Stimulated activated CD8-positive, alpha-beta memory T cell treated with anti-CD3 and anti-CD28 coated beads, Interleukin-7, amount 100 ng/mL, for 48 hours (primary cell): ENCODE results near the gene PRKAR1B.

Source experiments
- DNase-seq, 2 donors: peaks; one replicate each; pipeline ENCODE4 v3.0.0-alpha.2; 2020; ENCODE audit warnings: low read depth in 1 of 2; ENCODE audit errors: extremely low read depth in 1 of 2

The PRKAR1B gene

GRCh38 chr7:514651-515598 is 212.2 kb downstream of the PRKAR1B start:
- DNase-seq: no peak

- DNase-seq: no peak
Observed at GRCh38 chr7:514242-514641, 212.8 kb downstream of the PRKAR1B start.

DNA sequence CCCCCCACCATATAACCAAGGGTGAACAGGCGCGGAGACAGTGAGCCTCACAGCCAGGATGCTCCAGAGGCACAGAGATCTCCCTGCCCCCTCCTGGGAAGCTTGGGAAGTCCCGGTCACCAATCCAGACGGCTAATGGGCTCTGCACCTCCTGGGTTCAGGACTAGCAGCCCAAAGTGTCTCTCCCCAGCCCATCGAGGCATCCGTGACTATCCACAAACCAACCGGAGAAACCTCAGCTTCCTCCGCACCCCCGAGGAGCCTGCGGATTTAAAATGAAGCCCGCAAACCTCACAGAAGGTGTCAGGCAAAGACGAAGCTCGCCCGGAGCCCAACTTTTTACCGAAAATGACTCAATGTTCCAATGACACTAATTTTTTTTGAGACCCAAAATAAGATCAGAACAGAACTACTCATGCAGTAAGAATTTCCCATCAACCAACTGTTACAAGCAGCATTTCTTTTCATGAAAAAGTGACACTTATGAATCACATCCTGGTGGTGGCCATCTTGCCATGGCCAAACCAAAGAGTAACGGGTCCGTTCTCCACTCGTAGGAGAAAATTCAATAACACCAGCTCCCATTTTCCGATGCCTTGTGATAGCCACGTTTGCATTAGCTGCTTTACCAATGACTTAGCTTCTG is 213.4 kb downstream of the PRKAR1B start:
- DNase-seq: no peak

DNA sequence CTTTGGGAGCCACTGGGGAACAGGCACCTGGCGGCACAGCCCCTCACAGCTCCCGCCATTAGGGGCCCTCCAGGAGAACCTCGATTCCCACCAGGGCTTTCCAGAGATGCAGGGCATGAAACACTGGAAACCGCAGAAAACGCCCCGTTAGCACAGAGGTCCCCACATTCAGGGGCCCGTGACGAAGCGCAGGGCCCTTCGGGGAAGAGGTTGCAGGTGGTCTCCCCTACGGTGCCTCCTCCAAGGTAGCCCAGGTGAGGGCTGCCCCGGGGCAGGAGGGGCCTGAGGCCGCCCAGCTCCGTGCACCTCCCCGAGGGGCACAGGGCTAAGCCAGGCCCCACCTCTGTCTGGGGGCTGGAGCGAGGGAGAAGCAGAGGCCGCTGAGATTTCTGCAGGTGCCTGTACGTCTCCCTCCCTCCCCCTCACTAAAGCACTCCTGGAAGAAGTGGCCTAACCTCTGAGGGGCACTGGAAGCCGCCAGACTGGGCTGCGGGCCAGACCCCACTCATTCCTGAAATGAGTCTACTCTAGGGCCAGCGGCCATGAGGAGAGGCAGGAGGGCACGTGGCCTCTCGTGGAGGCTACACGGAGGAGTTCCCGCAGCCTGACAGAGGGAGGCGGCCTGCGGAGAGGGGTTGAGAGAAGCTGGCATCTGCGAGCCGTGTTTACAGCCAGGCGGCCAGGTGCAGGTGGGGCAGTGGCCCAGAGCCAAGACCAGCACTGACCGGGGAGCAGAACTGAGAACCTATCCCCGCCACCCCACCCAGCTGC is 214.4 kb downstream of the PRKAR1B start:
- DNase-seq: no peak

- no peak for DNase-seq
Observed at GRCh38 chr7:512146-512510, 215.0 kb downstream of the PRKAR1B start.

DNA sequence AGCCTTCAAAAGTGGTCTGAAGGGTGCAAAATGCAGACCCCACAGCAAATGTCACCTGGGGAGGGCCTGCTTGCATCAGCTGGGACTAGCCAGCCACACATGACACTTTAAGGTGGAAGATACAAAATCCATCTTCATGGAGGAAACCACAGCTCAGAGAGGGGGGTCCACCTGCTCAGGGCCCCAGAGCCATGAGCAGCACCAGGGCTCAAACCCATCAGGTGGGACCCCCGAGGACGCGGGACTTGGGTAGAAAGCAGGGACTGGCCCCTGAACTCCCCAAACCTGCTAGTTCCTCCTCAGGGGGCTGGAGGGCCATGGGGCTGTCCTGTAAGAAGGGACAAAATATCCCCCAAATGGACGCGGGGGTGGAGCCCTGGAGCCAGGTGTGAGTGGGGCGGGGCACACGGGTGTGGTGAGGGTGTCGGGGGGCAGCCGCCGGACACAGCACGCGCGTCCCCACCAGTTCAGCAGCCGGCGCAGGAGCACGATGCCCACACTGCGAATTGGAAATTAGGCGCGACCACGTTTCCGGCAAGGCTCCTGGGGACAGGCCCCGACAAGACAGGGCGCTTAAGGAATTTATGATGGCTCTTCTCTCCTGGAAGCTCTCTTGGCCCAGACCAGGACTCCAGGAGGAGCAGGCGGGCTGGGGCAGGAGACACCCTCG is 215.5 kb downstream of the PRKAR1B start:
- no peak for DNase-seq

DNA sequence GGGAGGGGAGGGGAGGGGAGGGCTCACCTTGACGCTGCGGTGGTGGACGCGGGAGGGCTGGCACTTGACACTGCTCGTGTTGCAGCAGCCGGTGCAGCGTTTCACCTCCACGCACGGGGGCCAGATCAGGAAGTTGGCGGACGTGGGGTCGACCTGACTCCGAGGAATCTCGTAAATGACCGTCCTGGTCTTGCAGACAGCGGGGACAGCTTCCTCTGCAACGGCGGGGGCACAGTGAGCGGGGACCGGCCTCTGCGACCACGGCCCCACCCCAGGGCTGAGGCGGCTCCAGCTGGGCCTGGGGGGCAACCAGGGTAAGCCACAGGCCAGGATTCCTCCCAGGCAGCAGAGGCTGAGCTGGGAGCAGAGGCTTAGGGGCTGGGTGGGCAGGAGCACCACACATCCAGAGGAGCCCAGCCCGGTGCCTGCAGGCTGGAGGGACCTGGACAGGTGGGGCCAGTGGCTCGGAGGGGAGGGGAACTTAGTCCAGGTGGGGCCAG is 216.2 kb downstream of the PRKAR1B start:
- no peak for DNase-seq

DNA sequence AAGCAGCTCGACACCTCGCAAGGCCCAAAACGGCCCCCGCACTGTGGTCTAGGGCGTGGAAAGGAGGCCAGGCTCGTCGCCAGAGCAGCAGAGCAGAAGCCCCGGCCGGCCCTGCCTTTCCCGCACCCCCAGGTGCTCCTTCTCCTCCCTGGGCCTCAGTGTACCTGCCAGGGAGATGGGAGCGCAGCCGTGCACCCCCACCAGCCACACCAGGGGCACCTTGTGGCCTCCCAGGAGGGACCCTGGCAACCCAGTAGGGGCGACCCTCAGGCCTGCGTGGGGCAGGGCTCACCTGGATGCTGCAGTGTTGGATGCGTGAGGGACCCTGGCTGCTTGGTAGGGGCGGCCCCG is 217.0 kb downstream of the PRKAR1B start:
- no peak for DNase-seq

DNA sequence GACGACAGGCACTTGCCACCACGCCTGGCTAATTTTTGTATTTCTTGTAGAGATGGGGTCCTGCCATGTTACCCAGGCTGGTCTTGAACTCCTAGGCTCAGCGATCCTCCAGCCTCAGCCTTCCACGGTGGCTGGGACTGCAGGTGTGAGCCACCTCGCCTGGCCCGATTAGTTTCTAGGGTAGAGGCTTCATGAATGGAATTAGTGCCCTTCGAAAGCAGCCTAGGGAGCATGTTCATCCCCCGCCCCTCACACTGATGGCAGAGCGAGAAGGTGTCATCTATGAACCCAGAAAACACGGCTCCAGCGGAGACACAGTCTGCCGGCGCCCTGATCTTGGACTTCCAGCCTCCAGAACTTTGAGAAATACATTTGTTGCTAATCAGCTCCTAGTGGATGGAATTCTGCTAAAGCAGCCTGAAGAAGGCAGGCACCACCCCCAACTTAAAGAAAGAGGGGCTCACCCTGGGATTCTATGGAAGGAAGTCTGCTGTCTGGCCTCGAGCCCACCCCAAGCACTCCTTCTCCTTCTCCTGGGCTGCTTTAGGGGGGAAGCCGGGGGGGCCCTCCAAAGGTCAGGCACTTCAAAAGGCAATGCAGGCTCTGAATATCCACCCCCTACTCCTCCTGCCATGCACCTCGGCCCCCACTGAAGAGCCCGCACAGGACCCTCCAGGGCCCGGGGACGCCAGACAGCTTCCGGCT is 217.5 kb downstream of the PRKAR1B start:
- DNase-seq: no peak

GRCh38 chr7:508461-509170 is 218.5 kb downstream of the PRKAR1B start:
- no peak for DNase-seq

GRCh38 chr7:507623-508300 is 219.3 kb downstream of the PRKAR1B start:
- no peak for DNase-seq

- no peak for DNase-seq
Observed at GRCh38 chr7:506921-507622, 220.0 kb downstream of the PRKAR1B start.

DNA sequence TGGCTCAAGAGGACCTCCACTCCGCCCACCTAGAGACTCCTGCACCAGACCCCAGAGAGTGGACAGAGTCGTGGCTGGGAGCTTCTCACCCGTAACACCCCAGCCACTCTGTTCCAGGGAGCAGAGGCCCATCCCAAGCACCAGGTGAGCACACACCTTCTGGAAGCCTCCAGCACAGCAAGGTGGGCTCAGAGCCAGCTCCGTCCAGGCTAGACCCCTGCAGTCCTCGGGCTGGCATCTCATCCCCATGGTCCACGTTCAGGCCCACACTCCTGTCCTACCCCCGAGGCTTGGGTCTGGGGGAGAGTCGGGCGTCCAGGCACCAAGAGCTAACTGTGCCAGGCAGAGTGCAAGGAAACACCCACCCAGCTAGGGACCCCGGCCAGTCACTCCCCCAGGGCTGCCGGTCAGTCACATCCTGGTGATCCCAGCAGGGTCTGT is 220.7 kb downstream of the PRKAR1B start:
- DNase-seq: no peak

DNA sequence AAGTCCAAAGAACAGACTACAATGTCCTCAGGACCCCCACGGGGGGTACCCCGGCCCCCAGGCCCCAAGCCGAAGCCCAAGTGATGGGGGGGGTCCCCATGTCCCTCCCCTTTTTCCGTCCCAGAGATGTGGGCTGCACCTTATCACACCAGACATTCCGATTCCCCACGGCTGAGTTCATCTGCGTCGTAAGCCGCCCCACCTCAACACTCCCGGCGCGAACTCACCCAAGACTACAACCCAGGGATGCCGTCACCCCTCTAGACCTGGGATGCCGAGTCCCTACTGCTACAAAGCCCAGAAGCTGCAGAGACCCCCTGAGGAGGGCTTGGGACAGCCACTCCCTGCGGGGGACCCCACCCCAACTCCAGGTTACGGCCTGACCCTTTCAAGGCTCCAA is 221.9 kb downstream of the PRKAR1B start:
- no peak for DNase-seq

- DNase-seq: no peak
Observed at GRCh38 chr7:504221-505111, 222.6 kb downstream of the PRKAR1B start.

- no peak for DNase-seq
Observed at GRCh38 chr7:503575-504111, 223.4 kb downstream of the PRKAR1B start.

GRCh38 chr7:502296-502695 is 224.8 kb downstream of the PRKAR1B start:
- DNase-seq: no peak
